Esophagus (tissue), 2 donors: ENCODE results near the gene FBXO9. TPM values are rescaled to one million over a fixed set of nuclear protein-coding genes. Genes with fewer than 3 reads are reported as not detected.
A peak's percentile ranks its signal among the peaks of the same experiment; 100 is the strongest.

Source experiments
- H3K27ac ChIP-seq, 2 donors: one replicate each; pipeline ENCODE4 v1.5.1; 2013; ENCODE audit warnings: low read depth in 2 of 2, mild to moderate bottlenecking in 2 of 2, inconsistent platforms in 1 of 2, low read length in 1 of 2, moderate library complexity in 1 of 2
- H3K27me3 ChIP-seq, 2 donors: one replicate each; pipeline ENCODE4 v1.6.1; 2013; ENCODE audit warnings: low read length in 2 of 2, control low read depth in 1 of 2, mild to moderate bottlenecking in 1 of 2; ENCODE audit not compliant: insufficient read depth in 2 of 2, control insufficient read depth in 1 of 2
- H3K36me3 ChIP-seq, 2 donors: one replicate each; pipeline ENCODE4 v1.6.1; 2013; ENCODE audit warnings: low read length in 1 of 2; ENCODE audit not compliant: control insufficient read depth in 2 of 2, insufficient read depth in 2 of 2
- H3K4me1 ChIP-seq, 2 donors: one replicate each; pipeline ENCODE4 v1.6.1; 2013; ENCODE audit warnings: low read length in 1 of 2; ENCODE audit not compliant: control insufficient read depth in 2 of 2, insufficient read depth in 2 of 2
- H3K4me3 ChIP-seq, 2 donors: one replicate each; pipeline ENCODE4 v1.5.1; 2013; ENCODE audit warnings: low read length in 2 of 2, mild to moderate bottlenecking in 2 of 2, low read depth in 1 of 2, moderate library complexity in 1 of 2
- H3K9me3 ChIP-seq, 2 donors: one replicate each; pipeline ENCODE4 v1.6.1; 2013; ENCODE audit warnings: mild to moderate bottlenecking in 2 of 2, low read depth in 1 of 2, low read length in 1 of 2, moderate library complexity in 1 of 2; ENCODE audit not compliant: control insufficient read depth in 2 of 2, insufficient read depth in 1 of 2
- WGBS, 2 donors: extraction: QIAGEN DNeasy Blood & Tissue Kit; methylation state at CpG; one replicate each; pipeline ENCODE4 v1.1.7; 2013; 5-methylcytosine and 5-hydroxymethylcytosine counted together
- polyA plus RNA-seq, 2 donors: library from polyadenylated mRNA; stranded (reverse); fragments of 200-250 nt; gene quantifications; one replicate each; pipeline ENCODE4 v1.2.3, GENCODE V29; 2013
- donor health status: healthy with polysubstance abuse.
- donor health status: Bipolar disorder and iron deficiency.

FBXO9 gene
- polyA plus RNA-seq, 2 donors = 14.3 to 43.1 TPM

GRCh38 chr6:53029761-53030160, 35.4 kb upstream of the FBXO9 start:
- WGBS, 2 donors = 83 to 93% methylated on average over 3 of the region's 3 CpGs
- no peaks in the 10 kb centered on the region for H3K4me1 ChIP-seq
- H3K27me3 ChIP-seq = no peaks in the 10 kb centered on the region
- no peaks in the 10 kb centered on the region for H3K9me3 ChIP-seq
- peaks cover 2 to 4% of the 10 kb centered on the region in 2 donors for H3K36me3 ChIP-seq
- no peak overlapping the region for H3K27ac ChIP-seq
- H3K4me3 ChIP-seq = no peak overlapping the region

GRCh38 chr6:53031281-53031680, 33.9 kb upstream of the FBXO9 start:
- Histone ChIP-seq H3K9me3 (no peaks in the 10 kb centered on the region), H3K4me3 (no peak overlapping the region), H3K36me3 (peaks cover 2 to 11% of the 10 kb centered on the region in 2 donors), H3K27me3 (no peaks in the 10 kb centered on the region), H3K4me1 (peaks cover 0 to 2% of the 10 kb centered on the region in 2 donors), H3K27ac (no peak overlapping the region)
- 92 to 94% methylated on average over 4 of the region's 4 CpGs for WGBS, 2 donors

GRCh38 chr6:53032849-53033248, 32.4 kb upstream of the FBXO9 start:
- 68 to 72% methylated on average over 4 of the region's 4 CpGs for WGBS, 2 donors
- H3K27ac ChIP-seq = peak overlapping the region; percentile 41 to 55
- H3K36me3 ChIP-seq = peaks cover 0 to 11% of the 10 kb centered on the region in 2 donors

GRCh38 chr6:53033764-53034163, 31.4 kb upstream of the FBXO9 start:
- no peaks in the 10 kb centered on the region for H3K27me3 ChIP-seq
- no peaks in the 10 kb centered on the region for H3K9me3 ChIP-seq
- H3K4me1 ChIP-seq = peaks cover 0 to 2% of the 10 kb centered on the region in 2 donors
- H3K27ac ChIP-seq = peak overlapping the region in 1 of 2 donors; percentile 25
- H3K36me3 ChIP-seq = peaks cover 0 to 11% of the 10 kb centered on the region in 2 donors
- H3K4me3 ChIP-seq = no peak overlapping the region
- WGBS, 2 donors = 59 to 63% methylated on average over 4 of the region's 4 CpGs

More at GRCh38 chr6:53032849-53033248, 32.4 kb upstream of the FBXO9 start:
- Histone ChIP-seq H3K27me3 (no peaks in the 10 kb centered on the region), H3K9me3 (no peaks in the 10 kb centered on the region), H3K4me1 (peaks cover 0 to 2% of the 10 kb centered on the region in 2 donors), H3K4me3 (no peak overlapping the region)

GRCh38 chr6:53035549-53036213, 29.5 kb upstream of the FBXO9 start:
- 83% methylated on average over 8 of the region's 8 CpGs for WGBS, 2 donors
- Histone ChIP-seq H3K4me3 (no peak overlapping the region), H3K27me3 (no peaks in the 10 kb centered on the region), H3K36me3 (peaks cover 3 to 18% of the 10 kb centered on the region in 2 donors), H3K27ac (peak overlapping the region in 1 of 2 donors; percentile 17), H3K9me3 (no peaks in the 10 kb centered on the region), H3K4me1 (peaks cover 0 to 2% of the 10 kb centered on the region in 2 donors)

GRCh38 chr6:53038141-53038540, 27.1 kb upstream of the FBXO9 start:
- WGBS, 2 donors = 36 to 97% methylated on average over 1 of the region's 1 CpG
- Histone ChIP-seq H3K27me3 (no peaks in the 10 kb centered on the region), H3K36me3 (peaks cover 3 to 17% of the 10 kb centered on the region in 2 donors), H3K27ac (no peak overlapping the region), H3K4me1 (peaks cover 0 to 2% of the 10 kb centered on the region in 2 donors), H3K9me3 (no peaks in the 10 kb centered on the region), H3K4me3 (no peak overlapping the region)

GRCh38 chr6:53038596-53038995, 26.6 kb upstream of the FBXO9 start:
- H3K4me3 ChIP-seq = no peak overlapping the region
- peaks cover 0 to 2% of the 10 kb centered on the region in 2 donors for H3K4me1 ChIP-seq
- H3K36me3 ChIP-seq = peaks cover 3 to 16% of the 10 kb centered on the region in 2 donors
- no peaks in the 10 kb centered on the region for H3K27me3 ChIP-seq
- H3K9me3 ChIP-seq = no peaks in the 10 kb centered on the region
- H3K27ac ChIP-seq = no peak overlapping the region

- H3K27ac ChIP-seq = no peak overlapping the region
- H3K36me3 ChIP-seq = peaks cover 3 to 7% of the 10 kb centered on the region in 2 donors
- WGBS, 2 donors = 88% methylated on average over 4 of the region's 4 CpGs
- H3K4me1 ChIP-seq = no peaks in the 10 kb centered on the region
- no peak overlapping the region for H3K4me3 ChIP-seq
- H3K9me3 ChIP-seq = no peaks in the 10 kb centered on the region
- H3K27me3 ChIP-seq = no peaks in the 10 kb centered on the region
Measured at GRCh38 chr6:53041356-53041755, 23.8 kb upstream of the FBXO9 start.

- H3K9me3 ChIP-seq = no peaks in the 10 kb centered on the region
- no peak overlapping the region for H3K27ac ChIP-seq
- peaks cover 3 to 7% of the 10 kb centered on the region in 2 donors for H3K36me3 ChIP-seq
- H3K27me3 ChIP-seq = no peaks in the 10 kb centered on the region
- H3K4me3 ChIP-seq = no peak overlapping the region
- 33 to 37% methylated on average over 4 of the region's 4 CpGs for WGBS, 2 donors
- no peaks in the 10 kb centered on the region for H3K4me1 ChIP-seq
Measured at GRCh38 chr6:53042112-53042511, 23.1 kb upstream of the FBXO9 start.

- Histone ChIP-seq H3K9me3 (no peaks in the 10 kb centered on the region), H3K36me3 (peaks cover 3 to 7% of the 10 kb centered on the region in 2 donors), H3K4me1 (no peaks in the 10 kb centered on the region), H3K27ac (no peak overlapping the region), H3K27me3 (no peaks in the 10 kb centered on the region), H3K4me3 (no peak overlapping the region)
Measured at GRCh38 chr6:53043581-53043980, 21.6 kb upstream of the FBXO9 start.
